ENCODE measurements around the gene RAPGEF2. TPM values are rescaled to one million over a fixed set of nuclear protein-coding genes. Genes with fewer than 3 reads are reported as not detected.

The RAPGEF2 gene
- total and polyA plus RNA-seq, 2 of the 8 experiments (the other 6 are each of a cell fraction or from before 2014, with no cell fraction given) = 24.4 to 48.6 TPM

- Histone ChIP-seq H2BK120ac (replicated peaks; ENCODE audit: low read depth, low read length) (no peak overlapping the region), H3K79me2 (ENCODE audit: control insufficient read depth in 1 of 2, insufficient read depth in 2 of 2, low read length in 2 of 2) (no peaks in the 10 kb centered on the region), H3K14ac (ENCODE audit: insufficient read length) (no peak overlapping the region), H3K4me3 (ENCODE audit: extremely low read depth in 1 of 4, insufficient read depth in 2 of 4, low read depth in 3 of 4, low read length in 4 of 4) (no peak overlapping the region), H2AFZ (ENCODE audit: low read length) (no peak overlapping the region), H3K18ac (ENCODE audit: extremely low read depth, low read length) (no peak overlapping the region), H4K91ac (replicated peaks; ENCODE audit: insufficient read length, low read length) (no peak overlapping the region), H3K27ac (ENCODE audit: low read depth, low read length) (no peak overlapping the region), H4K5ac (ENCODE audit: insufficient read length, low read depth, low read length) (no peak overlapping the region), H3K36me3 (ENCODE audit: control insufficient read depth in 2 of 4, insufficient read depth in 4 of 4, low read length in 3 of 4) (peaks cover 0 to 27% (median 10%) of the 10 kb centered on the region in 4 experiments; a peak in 6 of 8 replicates), H2BK12ac (ENCODE audit: low read depth, low read length) (no peak overlapping the region), H3K9me3 (ENCODE audit: insufficient read depth in 2 of 2, low read depth in 1 of 2, low read length in 1 of 2) (no peaks in the 10 kb centered on the region), H2BK15ac (ENCODE audit: low read length) (no peak overlapping the region), H3K56ac (replicated peaks; ENCODE audit: insufficient read length, low read depth, low read length) (no peak overlapping the region), H3K27me3 (replicated peaks in 1 of 4; ENCODE audit: control insufficient read depth in 3 of 4, extremely low read depth in 1 of 4, insufficient read depth in 3 of 4, low read length in 3 of 4) (no peaks in the 10 kb centered on the region; a peak in 1 of 7 replicates), H3K79me1 (ENCODE audit: low read depth, low read length) (no peaks in the 10 kb centered on the region), H3K23ac (ENCODE audit: insufficient read length) (no peak overlapping the region), H4K8ac (ENCODE audit: extremely low read depth, insufficient read depth, low read length) (no peak overlapping the region), H2AK5ac (ENCODE audit: low read depth, low read length) (no peak overlapping the region), H3K4me1 (replicated peaks in 1 of 4; ENCODE audit: control insufficient read depth in 3 of 4, insufficient read depth in 4 of 4, low read length in 3 of 4) (no peaks in the 10 kb centered on the region), H4K20me1 (replicated peaks in 1 of 2; ENCODE audit: control insufficient read depth in 1 of 2, insufficient read depth in 2 of 2, low read length in 2 of 2) (no peaks in the 10 kb centered on the region), H2BK20ac (ENCODE audit: low read length) (no peak overlapping the region), H3K4me2 (ENCODE audit: insufficient read depth in 1 of 2, low read depth in 2 of 2, low read length in 2 of 2) (no peak overlapping the region), H3K23me2 (ENCODE audit: low read depth, low read length) (no peaks in the 10 kb centered on the region), H2BK5ac (ENCODE audit: low read depth, low read length) (no peak overlapping the region), H3K9ac (replicated peaks in 1 of 4; ENCODE audit: extremely low read depth in 1 of 4, low read depth in 3 of 4, low read length in 3 of 4) (no peak overlapping the region), H3K4ac (replicated peaks; ENCODE audit: insufficient read length, low read depth, low read length) (no peak overlapping the region)
- FAIRE-seq (no peak), DNase-seq (ENCODE audit: low read depth in 1 of 2, low spot score in 2 of 2) (no peak)
- CTCF ChIA-PET (ENCODE audit: partially characterized antibody) = interaction anchor here (1.2 to 1.4 kb wide), 2 partner anchors 46 to 118 kb away, joined by 3 to 5 read pairs; no protein-coding TSS in a partner anchor
- POLR2A ChIA-PET (ENCODE audit: partially characterized antibody) = no interaction called here
- 96% methylated on average over 2 of the region's 2 CpGs; no CpG with 5 or more reads in 1 of the 2 experiments for WGBS, 2 experiments (ENCODE audit: extremely low coverage in 1 of 2, insufficient coverage in 1 of 2, insufficient read length in 1 of 2, insufficient replicate concordance in 2 of 2, low coverage in 1 of 2, low lambda C conversion rate in 2 of 2, missing lambda C conversion rate in 1 of 2)
- no peak for TF ChIP-seq RAD21 (IDR thresholded peaks at IDR 0.05 in 1 of 2, conservative IDR thresholded peaks at IDR 0.05 in 1 of 2; ENCODE audit: low read depth in 2 of 2, low read length in 2 of 2)
- TF ChIP-seq, protein P1, sequence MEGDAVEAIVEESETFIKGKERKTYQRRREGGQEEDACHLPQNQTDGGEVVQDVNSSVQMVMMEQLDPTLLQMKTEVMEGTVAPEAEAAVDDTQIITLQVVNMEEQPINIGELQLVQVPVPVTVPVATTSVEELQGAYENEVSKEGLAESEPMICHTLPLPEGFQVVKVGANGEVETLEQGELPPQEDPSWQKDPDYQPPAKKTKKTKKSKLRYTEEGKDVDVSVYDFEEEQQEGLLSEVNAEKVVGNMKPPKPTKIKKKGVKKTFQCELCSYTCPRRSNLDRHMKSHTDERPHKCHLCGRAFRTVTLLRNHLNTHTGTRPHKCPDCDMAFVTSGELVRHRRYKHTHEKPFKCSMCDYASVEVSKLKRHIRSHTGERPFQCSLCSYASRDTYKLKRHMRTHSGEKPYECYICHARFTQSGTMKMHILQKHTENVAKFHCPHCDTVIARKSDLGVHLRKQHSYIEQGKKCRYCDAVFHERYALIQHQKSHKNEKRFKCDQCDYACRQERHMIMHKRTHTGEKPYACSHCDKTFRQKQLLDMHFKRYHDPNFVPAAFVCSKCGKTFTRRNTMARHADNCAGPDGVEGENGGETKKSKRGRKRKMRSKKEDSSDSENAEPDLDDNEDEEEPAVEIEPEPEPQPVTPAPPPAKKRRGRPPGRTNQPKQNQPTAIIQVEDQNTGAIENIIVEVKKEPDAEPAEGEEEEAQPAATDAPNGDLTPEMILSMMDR (IDR thresholded peaks at IDR 0.05; ENCODE audit: control extremely low read depth in 1 of 3, insufficient read depth in 1 of 3, low read depth in 1 of 3, low read length in 3 of 3) = no peak
- no peak for TF ChIP-seq CBX8 (IDR thresholded peaks at IDR 0.05; ENCODE audit: borderline replicate concordance, low read depth, low read length)
- TF ChIP-seq SP1 (IDR thresholded peaks at IDR 0.05; ENCODE audit: low read depth, low read length) = no peak
- no peak for TF ChIP-seq HDAC6 (IDR thresholded peaks at IDR 0.05; ENCODE audit: low read depth, low read length)
- no peak for TF ChIP-seq SUZ12 (IDR thresholded peaks at IDR 0.05; ENCODE audit: low read length)
- TF ChIP-seq BCL11A (IDR thresholded peaks at IDR 0.05; ENCODE audit: low read depth in 2 of 2, low read length in 2 of 2) = no peak
- no peak for TF ChIP-seq BACH1 (IDR thresholded peaks at IDR 0.05; ENCODE audit: low read length)
- no peak for TF ChIP-seq SRF (IDR thresholded peaks at IDR 0.05; ENCODE audit: low read depth, low read length)
- TF ChIP-seq SP2 (IDR thresholded peaks at IDR 0.05; ENCODE audit: low read length) = no peak
- TF ChIP-seq JUN (IDR thresholded peaks at IDR 0.05; ENCODE audit: low read depth, low read length) = no peak
- TF ChIP-seq CBX5 (IDR thresholded peaks at IDR 0.05; ENCODE audit: low read depth, low read length) = no peak
- no peak for TF ChIP-seq ASH2L (IDR thresholded peaks at IDR 0.05; ENCODE audit: low read length)
Observed at GRCh38 chr4:159337041-159337440, 234.2 kb downstream of the RAPGEF2 start.

Data from H1 (cell line).